BLaER1 (cell line): ENCODE results near the gene SPDEF.

Experiments used
- H3K27ac ChIP-seq: shearing (Covaris generic); formaldehyde crosslinking; 2 replicates; pipeline ENCODE4 v1.8.1; 2022
- H3K27me3 ChIP-seq: shearing (Covaris generic); formaldehyde crosslinking; 2 replicates; pipeline ENCODE4 v1.8.1; 2022
- H3K36me3 ChIP-seq: shearing (Covaris generic); formaldehyde crosslinking; 2 replicates; pipeline ENCODE4 v1.8.1; 2022
- H3K4me1 ChIP-seq: shearing (Covaris generic); formaldehyde crosslinking; 2 replicates; pipeline ENCODE4 v1.8.1; 2022
- H3K4me2 ChIP-seq: shearing (Covaris generic); formaldehyde crosslinking; 2 replicates; pipeline ENCODE4 v1.8.1; 2022
- H3K4me3 ChIP-seq: shearing (Covaris generic); formaldehyde crosslinking; 2 replicates; pipeline ENCODE4 v1.8.1; 2022
- H3K9ac ChIP-seq: shearing (Covaris generic); formaldehyde crosslinking; 2 replicates; pipeline ENCODE4 v1.8.1; 2022
- H3K9me3 ChIP-seq: shearing (Covaris generic); formaldehyde crosslinking; 2 replicates; pipeline ENCODE4 v1.8.1; 2022
- H4K20me1 ChIP-seq: shearing (Covaris generic); formaldehyde crosslinking; 2 replicates; pipeline ENCODE4 v1.8.1; 2022
- Cebpa-rat ChIP-seq: shearing (Covaris generic); IDR thresholded peaks from 2 replicates; pipeline ENCODE4 v1.8.1; 2022

SPDEF gene

DNA sequence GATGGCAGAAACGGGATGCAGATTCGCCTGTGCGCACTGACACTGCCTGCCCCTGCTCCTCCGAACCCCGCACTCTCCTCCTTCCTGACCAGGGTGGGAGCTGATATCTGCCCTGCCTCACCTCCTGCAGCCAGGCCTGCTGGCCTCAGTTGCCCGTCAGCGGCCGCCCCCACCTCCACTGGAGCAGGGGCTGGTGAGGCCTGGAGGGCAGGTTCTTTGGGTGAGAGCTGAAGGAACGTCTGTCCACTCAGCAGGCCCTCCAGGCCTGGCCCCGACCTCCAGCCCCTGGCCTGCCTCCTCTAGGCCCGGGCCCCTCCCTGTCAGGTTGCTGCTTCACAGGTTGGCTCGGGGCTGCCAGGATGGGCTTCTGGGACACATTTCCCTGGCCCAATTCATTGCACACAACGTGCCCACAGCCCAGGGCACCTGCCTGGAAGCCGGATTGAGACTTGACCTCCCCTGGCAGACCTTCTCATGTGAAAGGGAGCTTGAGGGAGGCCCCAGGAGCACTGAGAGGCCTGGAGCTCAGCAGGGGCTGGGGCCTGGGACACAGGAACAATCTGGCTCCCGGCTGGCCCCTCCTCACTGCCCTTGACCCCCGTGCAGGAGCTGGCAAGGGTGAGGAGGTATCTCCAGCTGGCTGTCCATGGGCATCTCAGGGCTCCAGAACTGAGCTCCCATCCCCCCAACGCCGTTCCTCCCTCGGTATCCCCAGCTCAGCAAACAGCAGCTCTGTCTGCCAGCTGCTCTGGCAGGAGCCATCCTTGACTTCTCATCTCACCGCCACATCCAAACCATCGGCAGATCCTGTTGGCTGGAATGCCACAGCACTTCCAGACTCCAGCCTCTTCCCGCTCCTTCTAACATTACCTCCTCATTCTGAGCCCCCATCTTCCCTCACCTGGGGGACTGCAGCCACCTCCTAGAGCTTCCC is 39.5 kb downstream of the SPDEF start:
- Histone ChIP-seq H3K9me3 (no peaks in the 10 kb centered on the region), H3K4me3 (no peak overlapping the region), H4K20me1 (no peaks in the 10 kb centered on the region), H3K36me3 (no peaks in the 10 kb centered on the region), H3K9ac (no peak overlapping the region), H3K4me2 (no peak overlapping the region), H3K4me1 (0 out of 2 replicates have a peak, but pooled peaks cover 5% of the 10 kb centered on the region), H3K27me3 (no peaks in the 10 kb centered on the region), H3K27ac (no peak overlapping the region)
- TF ChIP-seq Cebpa-rat, result no peak

DNA sequence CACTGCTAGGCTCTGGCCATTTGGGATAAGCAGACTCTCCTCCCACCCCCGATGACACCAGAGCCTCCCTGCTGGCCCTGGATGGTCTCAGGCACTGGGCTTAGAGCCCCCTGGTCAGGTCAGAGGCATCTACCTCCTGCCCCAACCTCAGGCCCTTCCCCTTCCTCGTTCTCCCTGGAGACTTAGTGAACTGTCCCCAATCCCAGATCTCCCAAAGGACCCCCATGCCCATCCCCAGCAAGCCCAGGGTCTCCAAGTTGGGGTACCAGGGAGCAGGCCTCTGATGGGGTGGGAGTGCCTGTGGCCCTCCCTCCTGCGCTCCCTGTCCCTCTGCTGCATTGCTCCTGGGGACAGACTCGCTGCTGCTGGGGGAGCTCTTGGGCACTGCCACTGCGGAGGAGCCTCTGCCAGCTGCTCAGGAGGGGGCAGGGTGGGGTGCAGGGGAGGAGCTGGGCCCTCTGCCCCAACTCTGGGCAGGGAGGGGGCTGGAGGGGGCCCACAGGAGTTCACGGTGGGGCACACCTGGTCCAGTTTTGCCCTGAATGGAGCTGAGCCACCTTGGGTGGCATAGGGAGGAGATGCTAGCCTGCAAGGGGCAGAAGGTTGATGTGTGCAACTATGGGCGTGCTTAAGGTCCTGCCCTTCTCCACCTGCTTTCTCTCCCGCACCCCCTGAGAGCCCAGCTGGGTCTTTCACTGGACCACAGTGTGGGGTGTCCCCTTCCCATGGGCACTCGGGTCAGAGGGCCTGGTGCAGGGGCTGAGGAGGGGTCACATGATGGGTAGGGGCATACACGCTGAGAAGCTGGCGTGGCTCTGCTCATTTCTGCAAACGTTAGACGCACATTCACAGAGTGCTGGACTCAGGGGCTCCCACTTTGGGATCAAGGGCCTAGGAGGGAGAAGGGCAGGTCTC is 40.4 kb downstream of the SPDEF start:
- no peak overlapping the region for H3K4me3 ChIP-seq
- H3K4me2 ChIP-seq, result no peak overlapping the region
- no peaks in the 10 kb centered on the region for H3K36me3 ChIP-seq
- H3K27me3 ChIP-seq, result no peaks in the 10 kb centered on the region
- TF ChIP-seq Cebpa-rat, result no peak
- H3K9me3 ChIP-seq, result no peaks in the 10 kb centered on the region
- no peak overlapping the region for H3K27ac ChIP-seq
- no peak overlapping the region for H3K9ac ChIP-seq
- no peaks in the 10 kb centered on the region for H4K20me1 ChIP-seq
- 0 out of 2 replicates have a peak, but pooled peaks cover 5% of the 10 kb centered on the region for H3K4me1 ChIP-seq

DNA sequence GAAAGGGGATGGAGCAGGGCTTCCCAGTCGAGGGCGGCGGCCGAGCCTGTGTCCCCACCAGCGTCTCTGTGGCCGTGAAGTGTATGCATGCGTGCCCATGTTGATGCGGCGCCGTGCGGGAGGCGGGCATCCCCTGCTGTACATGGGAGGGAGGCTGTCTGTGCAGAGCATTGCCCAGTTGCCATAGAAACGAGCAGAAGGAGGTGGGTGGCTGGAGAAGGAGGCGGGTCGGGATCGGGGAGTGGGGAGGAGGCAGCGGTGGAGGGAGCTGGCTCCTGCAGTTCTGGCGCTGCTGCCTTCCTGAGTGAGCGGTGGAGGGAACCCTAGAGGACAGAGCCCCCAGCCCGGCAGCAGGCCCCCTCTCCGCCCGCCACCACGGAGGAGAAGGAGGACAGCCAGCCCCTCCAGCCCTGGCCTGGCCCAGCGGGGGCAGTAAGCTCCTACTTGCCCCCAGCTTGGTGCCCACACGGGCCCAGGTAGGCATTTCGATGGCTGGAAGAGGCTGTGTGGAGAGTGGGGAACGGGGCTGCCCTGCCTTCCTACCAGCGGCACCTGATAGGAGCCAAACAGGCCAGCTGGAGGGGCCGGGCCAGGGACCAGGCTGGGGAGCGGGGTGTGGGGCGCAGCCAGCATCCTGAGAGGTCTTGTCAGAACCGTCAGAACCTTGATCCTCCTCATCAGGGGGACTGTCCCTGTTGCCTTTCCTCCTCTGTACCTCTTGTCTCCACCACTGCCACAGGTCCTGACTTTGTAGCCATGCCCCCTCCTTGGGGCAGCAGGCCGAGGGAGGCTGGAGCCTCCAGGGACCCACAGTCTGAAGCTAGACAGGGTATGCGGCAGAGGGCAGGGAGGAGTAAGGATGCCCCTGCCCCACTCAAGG is 41.3 kb downstream of the SPDEF start:
- Histone ChIP-seq H4K20me1 (no peaks in the 10 kb centered on the region), H3K4me1 (0 out of 2 replicates have a peak, but pooled peaks cover 5% of the 10 kb centered on the region), H3K27ac (no peak overlapping the region), H3K36me3 (no peaks in the 10 kb centered on the region), H3K4me3 (no peak overlapping the region), H3K4me2 (no peak overlapping the region), H3K9ac (no peak overlapping the region), H3K9me3 (peaks cover 5% of the 10 kb centered on the region; the same call in 1 of the 2 replicates), H3K27me3 (no peaks in the 10 kb centered on the region)
- TF ChIP-seq Cebpa-rat, result no peak

GRCh38 chr6:34514112-34514511 is 42.0 kb downstream of the SPDEF start:
- Histone ChIP-seq H3K4me3 (no peak overlapping the region), H3K27ac (no peak overlapping the region), H3K4me2 (no peak overlapping the region), H4K20me1 (no peaks in the 10 kb centered on the region), H3K36me3 (no peaks in the 10 kb centered on the region), H3K27me3 (no peaks in the 10 kb centered on the region), H3K4me1 (0 out of 2 replicates have a peak, but pooled peaks cover 5% of the 10 kb centered on the region), H3K9me3 (peaks cover 10% of the 10 kb centered on the region; the same call in 1 of the 2 replicates), H3K9ac (no peak overlapping the region)
- no peak for TF ChIP-seq Cebpa-rat

- no peak for TF ChIP-seq Cebpa-rat
- 0 out of 2 replicates have a peak, but pooled peaks cover 5% of the 10 kb centered on the region for H3K4me1 ChIP-seq
- H3K27me3 ChIP-seq, result no peaks in the 10 kb centered on the region
- no peak overlapping the region for H3K9ac ChIP-seq
- H3K27ac ChIP-seq, result no peak overlapping the region
- no peaks in the 10 kb centered on the region for H4K20me1 ChIP-seq
- H3K4me3 ChIP-seq, result no peak overlapping the region
- H3K36me3 ChIP-seq, result no peaks in the 10 kb centered on the region
- H3K4me2 ChIP-seq, result no peak overlapping the region
- peaks cover 10% of the 10 kb centered on the region; the same call in 1 of the 2 replicates for H3K9me3 ChIP-seq
Measured at GRCh38 chr6:34513646-34514045, 42.5 kb downstream of the SPDEF start.

GRCh38 chr6:34512738-34513115 is 43.4 kb downstream of the SPDEF start:
- H4K20me1 ChIP-seq, result no peaks in the 10 kb centered on the region
- no peak overlapping the region for H3K9ac ChIP-seq
- no peaks in the 10 kb centered on the region for H3K27me3 ChIP-seq
- peaks cover 10% of the 10 kb centered on the region; the same call in 1 of the 2 replicates for H3K9me3 ChIP-seq
- no peak overlapping the region for H3K27ac ChIP-seq
- H3K4me2 ChIP-seq, result no peak overlapping the region
- TF ChIP-seq Cebpa-rat, result no peak
- no peaks in the 10 kb centered on the region for H3K36me3 ChIP-seq
- H3K4me1 ChIP-seq, result 0 out of 2 replicates have a peak, but pooled peaks cover 5% of the 10 kb centered on the region
- no peak overlapping the region for H3K4me3 ChIP-seq

- Histone ChIP-seq H3K4me3 (no peak overlapping the region), H3K9me3 (peaks cover 10% of the 10 kb centered on the region; the same call in 1 of the 2 replicates), H3K4me1 (0 out of 2 replicates have a peak, but pooled peaks cover 5% of the 10 kb centered on the region), H3K9ac (no peak overlapping the region), H4K20me1 (no peaks in the 10 kb centered on the region), H3K27me3 (no peaks in the 10 kb centered on the region), H3K4me2 (no peak overlapping the region), H3K27ac (no peak overlapping the region), H3K36me3 (no peaks in the 10 kb centered on the region)
- no peak for TF ChIP-seq Cebpa-rat
Measured at GRCh38 chr6:34511915-34512737, 44.0 kb downstream of the SPDEF start.

- no peak overlapping the region for H3K4me3 ChIP-seq
- TF ChIP-seq Cebpa-rat, result no peak
- no peak overlapping the region for H3K4me2 ChIP-seq
- H3K27me3 ChIP-seq, result no peaks in the 10 kb centered on the region
- 0 out of 2 replicates have a peak, but pooled peaks cover 5% of the 10 kb centered on the region for H3K4me1 ChIP-seq
- no peak overlapping the region for H3K9ac ChIP-seq
- H4K20me1 ChIP-seq, result no peaks in the 10 kb centered on the region
- peaks cover 10% of the 10 kb centered on the region; the same call in 1 of the 2 replicates for H3K9me3 ChIP-seq
- no peaks in the 10 kb centered on the region for H3K36me3 ChIP-seq
- H3K27ac ChIP-seq, result no peak overlapping the region
Measured at GRCh38 chr6:34511214-34511914, 44.8 kb downstream of the SPDEF start.
